NCI-H1105 (cell line): ENCODE results near the gene SPTBN5.

Experiments used
- DNase-seq: peaks from one replicate; lab custom pipeline; 2025; lab: John Stamatoyannopoulos, UW

SPTBN5 gene

GRCh38 chr15:41903782-41904181 lies 9.9 kb upstream of the SPTBN5 start:
- no peak for DNase-seq

DNA sequence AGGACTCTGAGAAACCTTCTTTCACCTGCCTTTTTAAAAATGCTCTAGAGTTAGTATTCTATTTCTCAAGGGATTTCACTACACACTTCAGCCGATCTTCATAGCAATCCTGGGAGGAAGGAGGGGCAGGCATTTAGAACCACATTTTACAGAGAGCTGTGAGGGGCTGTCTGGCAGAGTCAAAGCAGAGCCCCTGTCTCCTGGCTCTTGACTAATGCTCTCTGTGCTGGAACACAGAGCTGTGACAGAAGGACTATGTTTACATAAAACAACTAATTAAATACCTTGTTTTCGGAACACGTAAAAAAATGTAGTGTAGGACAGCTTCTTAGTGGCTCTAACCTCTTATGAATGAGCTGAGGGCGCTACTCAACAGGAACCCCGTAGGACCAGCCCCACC lies 7.6 kb upstream of the SPTBN5 start:
- no peak for DNase-seq

DNA sequence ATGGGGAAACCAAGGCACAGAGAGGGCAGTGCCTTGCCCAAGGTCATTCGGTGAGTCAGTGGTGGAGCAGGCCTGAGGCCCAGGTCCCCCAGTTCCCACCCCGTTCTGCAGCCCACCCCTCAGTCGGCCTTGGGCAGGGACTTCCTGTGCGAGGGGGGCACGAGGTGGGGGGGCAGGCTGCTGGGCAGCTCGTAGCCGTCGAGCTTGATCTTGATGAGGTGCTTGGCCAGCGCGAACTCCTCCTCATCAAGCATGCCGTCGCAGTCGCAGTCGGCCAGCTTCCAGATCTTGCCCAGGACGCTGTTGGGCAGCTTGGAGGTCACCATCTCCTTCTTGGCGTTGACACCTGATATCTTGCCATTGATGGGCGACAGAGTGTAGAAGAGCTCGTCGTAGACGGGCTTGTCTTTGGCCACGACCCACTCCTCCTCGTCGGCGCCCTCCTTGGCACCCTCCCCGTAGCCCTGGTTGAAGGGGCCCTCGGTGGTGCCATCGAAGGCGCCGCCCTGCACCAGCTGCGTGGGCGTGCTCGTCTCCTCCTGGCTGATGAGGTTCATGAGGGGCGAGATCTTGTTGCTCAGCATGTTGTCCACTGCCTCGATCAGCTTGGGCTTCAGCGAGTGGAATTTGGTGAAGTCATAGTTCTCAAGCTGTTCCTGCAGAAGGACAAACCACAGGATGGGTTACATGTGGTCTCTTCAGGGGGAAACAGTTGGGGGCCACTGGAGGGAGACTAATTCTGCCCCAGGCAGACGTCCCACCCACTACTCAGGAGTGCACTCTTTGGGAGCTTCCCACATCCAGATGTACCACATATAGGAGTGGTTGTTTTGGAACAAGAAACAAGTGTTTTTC lies 6.9 kb upstream of the SPTBN5 start:
- no peak for DNase-seq

DNA sequence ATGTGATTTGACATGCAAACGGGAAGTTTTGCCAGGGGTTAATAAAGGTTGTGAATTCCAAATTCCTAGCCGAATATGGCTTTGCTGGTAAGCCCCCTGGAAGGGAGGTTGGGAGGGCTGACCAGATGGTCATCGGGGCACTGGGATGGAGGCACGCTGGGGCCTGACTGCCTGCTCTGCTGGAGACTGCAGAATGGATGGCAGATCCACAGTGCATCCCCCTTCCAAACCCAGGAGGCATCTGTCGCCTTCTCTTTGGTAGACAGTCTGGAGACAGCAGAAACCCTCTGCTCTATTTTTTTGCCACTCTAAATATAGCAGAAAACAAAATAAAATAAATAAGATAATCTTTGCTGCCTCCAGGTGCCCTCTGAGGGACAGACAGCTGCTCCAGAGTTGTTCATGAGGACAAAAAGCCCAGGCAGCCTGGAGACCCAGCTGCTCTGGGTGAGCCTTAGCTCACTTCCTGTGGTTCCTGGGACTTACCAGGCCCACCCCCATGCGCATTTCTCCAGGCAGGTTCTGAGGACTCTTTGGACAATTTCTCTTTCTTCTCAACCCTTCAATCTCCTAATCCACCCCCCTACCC lies 6.1 kb upstream of the SPTBN5 start:
- DNase-seq: no peak

DNA sequence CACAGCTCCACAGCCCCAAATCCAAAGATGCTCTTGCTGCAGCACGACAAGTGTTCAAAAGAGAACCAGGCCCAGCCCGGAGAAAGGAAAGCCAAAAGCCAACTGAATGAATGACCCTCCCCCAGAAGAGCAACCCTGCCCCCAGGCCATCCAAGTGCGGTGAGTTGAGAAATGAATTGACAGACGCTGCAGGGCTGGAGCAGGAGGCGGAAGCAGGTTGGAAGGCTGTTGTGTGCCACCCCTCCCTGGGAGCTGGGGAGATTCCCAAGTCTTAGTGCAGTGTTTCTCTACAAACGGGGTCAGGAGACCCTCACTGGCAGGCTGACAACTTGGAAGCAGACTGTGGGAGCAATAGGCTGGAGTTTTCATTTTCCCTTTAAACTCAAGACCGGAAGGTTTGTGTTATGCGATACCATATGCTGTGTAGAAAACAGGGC lies 3.5 kb upstream of the SPTBN5 start:
- DNase-seq: no peak

DNA sequence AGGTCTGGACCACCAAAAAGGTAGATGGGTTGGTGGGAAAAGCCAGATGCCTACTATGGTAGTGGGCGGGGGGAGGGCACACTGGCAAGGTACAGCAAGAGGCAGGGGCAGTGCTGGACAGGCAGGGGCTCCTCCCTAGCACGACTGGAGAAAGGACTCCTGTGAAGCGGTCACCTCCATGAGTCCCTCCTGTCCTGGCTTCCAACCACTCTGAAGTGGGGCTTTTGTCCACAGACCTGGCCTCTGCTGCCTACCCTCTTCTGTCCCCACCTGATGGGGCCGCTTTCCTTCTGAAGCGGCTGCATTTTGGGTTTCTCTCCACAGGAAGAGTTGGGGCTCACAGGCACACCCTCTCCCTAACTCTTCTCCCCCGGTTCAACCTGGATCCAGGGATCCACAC lies 2.7 kb upstream of the SPTBN5 start:
- DNase-seq: no peak

- DNase-seq: no peak
Measured at GRCh38 chr15:41895957-41896356, 2.1 kb upstream of the SPTBN5 start.

DNA sequence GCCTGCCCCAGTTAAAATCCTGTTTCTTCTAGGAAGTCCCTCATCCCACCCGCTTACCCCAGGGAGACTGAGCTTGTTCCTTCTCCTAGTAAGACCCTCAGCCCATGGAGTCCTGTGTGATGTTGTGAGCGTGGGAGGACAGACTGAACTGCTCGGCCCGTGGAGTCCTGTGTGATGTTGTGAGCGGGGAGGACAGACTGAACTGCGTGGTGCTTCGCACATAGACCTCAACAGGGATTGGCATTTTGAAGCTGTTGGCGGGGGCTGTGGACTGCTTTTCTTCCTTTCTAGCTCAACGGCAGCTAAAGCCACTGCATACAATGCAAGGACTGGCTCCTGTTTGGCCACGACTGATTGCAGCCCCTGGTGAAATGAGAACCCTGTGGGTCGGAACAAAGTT lies 1.6 kb upstream of the SPTBN5 start:
- no peak for DNase-seq

DNA sequence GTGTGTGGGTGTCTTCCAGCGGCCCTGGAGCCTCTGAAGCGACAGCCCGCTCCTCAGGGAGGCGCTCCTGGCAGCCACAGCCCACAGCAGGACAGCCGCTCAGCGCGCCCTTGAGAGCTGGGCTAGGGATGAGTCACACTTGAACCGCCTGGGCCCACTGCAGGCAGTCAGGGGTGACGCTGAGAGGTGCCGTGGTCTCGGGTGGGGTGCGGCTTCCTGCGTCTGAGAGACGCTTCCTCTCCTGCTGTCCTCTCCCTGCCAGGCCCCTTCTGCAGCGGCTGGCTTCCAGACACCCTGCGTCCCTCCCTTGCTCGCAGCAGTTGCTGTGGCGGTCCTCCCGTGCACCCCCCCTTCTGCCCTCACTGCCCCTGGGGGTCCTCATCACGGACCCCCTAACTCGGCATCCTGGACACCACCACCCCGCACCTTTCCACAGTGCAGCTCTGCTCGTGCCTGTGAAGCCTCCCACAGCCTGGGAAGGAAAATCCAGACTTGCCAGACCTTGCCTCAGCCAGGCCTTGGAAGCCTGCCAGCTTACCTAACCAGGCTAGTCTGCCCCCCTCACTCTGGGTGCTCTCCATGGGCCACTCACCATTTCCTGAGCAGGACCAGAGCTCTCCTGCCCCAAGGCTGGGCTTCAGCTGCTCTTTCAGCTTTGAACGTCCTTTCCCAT lies 1.1 kb upstream of the SPTBN5 start:
- DNase-seq: peak; percentile 45

DNA sequence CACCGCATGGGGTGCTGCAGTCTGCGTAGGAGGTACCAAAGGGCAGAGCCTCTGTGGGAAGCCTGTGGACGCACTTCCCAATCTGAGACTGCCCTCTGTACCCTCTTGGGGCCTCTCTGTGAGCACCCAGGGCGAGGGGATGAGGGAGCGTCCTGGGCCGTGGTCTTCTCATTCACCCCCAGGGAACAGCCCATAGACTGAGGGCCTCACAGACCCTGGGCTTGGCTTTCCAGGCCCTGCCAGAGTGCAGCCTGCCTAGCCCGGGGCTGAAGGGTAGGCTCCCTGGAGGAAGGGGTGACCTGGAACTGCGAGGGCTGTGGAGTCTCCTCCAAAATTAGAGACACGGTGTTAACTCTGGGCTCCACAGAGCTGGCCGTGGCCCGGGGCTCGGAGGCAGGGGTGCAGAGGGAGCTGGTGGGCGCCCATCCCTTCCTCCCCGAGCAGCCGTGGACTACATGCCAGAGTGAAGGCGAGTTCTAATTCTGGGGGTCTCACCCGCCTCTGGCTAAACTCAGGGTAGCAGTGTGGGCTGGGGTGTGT lies 468 bp upstream of the SPTBN5 start:
- DNase-seq: no peak

DNA sequence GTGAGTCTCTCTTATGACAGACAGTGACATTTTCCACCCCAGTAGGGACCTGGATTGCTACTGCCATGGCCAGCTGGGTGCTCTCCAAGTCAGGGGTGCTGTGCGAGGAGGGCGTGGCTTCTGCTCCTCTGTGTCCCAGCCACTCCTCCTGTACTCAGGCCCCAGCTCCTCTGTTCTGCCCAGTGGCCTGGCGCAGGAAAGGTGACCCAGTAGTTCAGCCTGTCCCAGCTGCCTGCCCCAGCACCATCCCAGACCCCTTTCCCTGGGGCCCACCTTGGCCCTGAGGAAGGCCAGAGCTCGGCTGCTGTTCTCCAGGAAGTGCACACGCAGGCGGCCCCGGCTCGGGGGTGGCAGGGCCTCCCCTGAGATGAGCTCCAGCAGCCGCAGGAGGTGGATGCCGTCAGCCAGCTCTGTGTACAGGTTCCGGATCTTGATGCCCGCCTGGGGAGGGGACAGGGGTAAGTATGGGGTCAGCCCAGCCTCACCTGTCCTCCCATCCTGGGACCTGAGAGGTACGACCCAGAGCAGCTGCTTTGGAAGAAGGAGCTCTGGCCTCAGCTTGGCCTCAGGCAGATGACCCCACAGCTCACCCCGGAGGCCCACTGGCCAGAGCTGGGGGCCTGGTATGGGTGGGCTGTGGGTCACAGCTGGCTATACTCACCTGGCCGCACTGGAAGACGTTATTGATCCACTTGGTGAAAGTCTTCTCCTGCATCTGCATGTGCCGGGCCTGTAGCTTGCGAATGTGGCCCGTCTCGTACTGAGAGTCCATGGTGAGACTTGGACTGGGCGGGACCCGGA lies 1.0 kb downstream of the SPTBN5 start:
- DNase-seq: no peak

DNA sequence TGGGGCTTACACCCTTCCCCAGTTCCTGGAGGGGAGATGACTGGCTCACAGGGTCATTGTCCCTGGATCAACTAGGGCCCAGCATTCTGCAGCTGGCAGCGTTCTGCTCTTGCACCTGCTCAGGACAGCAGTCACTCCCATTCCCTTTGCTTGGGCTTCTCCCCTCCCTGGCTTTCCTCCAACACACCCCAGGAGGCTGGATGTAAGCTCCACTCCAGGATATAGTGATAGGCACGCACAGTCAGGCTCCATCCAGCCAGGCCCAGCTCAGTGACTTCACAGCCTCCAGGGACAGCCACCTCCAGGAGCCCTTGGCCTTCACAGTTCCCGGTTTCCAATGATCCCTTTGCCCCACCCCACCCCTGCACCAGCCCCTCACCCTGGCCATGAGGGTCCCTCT lies 1.9 kb downstream of the SPTBN5 start:
- peak; percentile 78 for DNase-seq

- DNase-seq: no peak
Measured at GRCh38 chr15:41891226-41891625, 2.6 kb downstream of the SPTBN5 start.

GRCh38 chr15:41890050-41890690 lies 3.7 kb downstream of the SPTBN5 start:
- DNase-seq: no peak

GRCh38 chr15:41888662-41889253 lies 5.1 kb downstream of the SPTBN5 start:
- no peak for DNase-seq

GRCh38 chr15:41887893-41888292 lies 6.0 kb downstream of the SPTBN5 start:
- no peak for DNase-seq

GRCh38 chr15:41887161-41887560 lies 6.7 kb downstream of the SPTBN5 start:
- no peak for DNase-seq

GRCh38 chr15:41886741-41887140 lies 7.1 kb downstream of the SPTBN5 start:
- no peak for DNase-seq

- DNase-seq: no peak
Measured at GRCh38 chr15:41885841-41886240, 8.0 kb downstream of the SPTBN5 start.

GRCh38 chr15:41885321-41885720 lies 8.5 kb downstream of the SPTBN5 start:
- no peak for DNase-seq

DNA sequence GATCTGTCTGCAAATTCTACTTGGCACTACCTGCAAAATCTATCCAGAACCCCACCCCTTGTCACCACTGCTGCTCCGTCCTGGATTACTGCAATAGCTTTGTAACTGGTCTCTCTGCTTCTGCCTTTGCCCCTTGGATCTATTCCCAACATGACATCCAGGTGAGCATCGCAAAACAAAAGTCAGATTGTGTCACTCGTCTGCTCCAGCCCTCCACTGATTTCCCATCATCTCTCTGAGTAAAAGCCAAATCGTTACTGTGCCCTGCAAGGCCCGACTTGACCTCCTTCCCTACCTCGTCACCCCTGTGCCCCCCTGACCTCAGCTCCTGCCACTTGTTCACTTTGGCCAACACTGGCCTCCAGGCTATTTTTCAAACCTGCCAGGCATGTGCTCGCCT lies 9.4 kb downstream of the SPTBN5 start:
- no peak for DNase-seq
